NCI-H2081 treated with DMSO at 0.1 percent for 48 hours (cell line): ENCODE results near the gene ZNF407.
A peak's percentile ranks its signal among the peaks of the same experiment; 100 is the strongest.
"Not testable (repeated sequence)": the region's sequence is repeated elsewhere in the genome, so short reads cannot be mapped to it uniquely, and the experiment has no call there.

Experiments used
- DNase-seq: peaks from one replicate; lab custom pipeline; 2025; lab: John Stamatoyannopoulos, UW

The ZNF407 gene

DNA sequence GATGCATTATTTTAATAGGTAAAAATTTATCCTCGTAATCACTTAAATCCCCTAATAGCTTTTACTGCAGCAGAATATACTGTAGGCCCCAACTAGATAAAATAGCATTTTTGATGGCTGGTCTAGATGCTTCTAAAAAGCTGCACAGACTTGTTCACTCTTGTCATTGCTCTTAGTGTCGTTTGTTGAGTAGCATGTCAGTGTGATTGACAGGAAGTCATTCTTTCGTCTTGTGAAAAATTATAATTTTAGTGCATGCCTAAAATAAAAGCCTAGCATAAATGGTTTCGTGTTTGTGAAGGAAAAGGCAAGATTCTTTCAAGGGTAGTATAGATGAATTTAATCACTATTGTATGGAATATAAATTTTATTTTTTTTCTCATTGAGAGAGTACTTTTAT lies 336.3 kb downstream of the ZNF407 start:
- DNase-seq, result no peak

- DNase-seq, result no peak
Observed at GRCh38 chr18:74935434-74935833, 337.8 kb downstream of the ZNF407 start.

- DNase-seq, result no peak
Observed at GRCh38 chr18:74936343-74936742, 338.7 kb downstream of the ZNF407 start.

GRCh38 chr18:74937291-74937690 lies 339.6 kb downstream of the ZNF407 start:
- no peak for DNase-seq

DNA sequence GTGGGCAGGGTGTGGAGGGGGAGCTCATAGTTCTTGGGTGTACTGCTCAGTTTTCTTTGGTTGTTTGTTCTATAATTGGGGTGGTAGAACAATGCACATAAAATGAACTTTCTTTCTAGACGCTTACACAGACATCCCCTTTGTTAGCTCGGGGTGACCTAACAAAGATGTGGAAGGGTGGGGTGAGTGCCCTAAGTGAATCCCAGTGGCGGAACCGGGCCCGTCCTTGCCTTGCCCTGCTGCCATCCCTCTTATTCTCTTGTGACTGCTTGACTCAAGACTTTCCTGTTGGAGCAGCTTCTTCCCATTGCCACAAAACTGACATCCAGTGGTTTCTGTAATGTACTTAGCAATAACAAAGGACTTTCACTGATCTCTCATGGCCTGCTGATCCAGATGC lies 343.2 kb downstream of the ZNF407 start:
- no peak for DNase-seq

- DNase-seq, result no peak
Observed at GRCh38 chr18:74942319-74942910, 344.7 kb downstream of the ZNF407 start.

DNA sequence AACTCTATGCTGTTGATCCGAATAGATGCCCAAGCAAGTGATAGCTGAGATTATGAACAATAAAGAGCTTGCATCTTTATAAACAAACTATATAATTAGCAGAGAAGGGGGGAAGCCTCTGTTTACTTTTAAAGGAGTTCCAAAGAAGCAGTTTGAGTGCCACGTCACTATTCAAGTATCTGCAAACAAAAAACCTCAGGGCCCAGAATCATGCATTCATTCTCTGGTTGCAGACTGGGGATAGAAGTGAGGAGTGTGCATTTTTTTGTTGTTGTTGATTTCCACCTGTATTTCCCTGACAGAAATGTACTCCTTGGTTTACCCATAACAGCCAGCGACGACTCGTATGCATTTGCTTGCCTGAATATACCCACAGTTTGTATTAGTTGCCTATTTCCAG lies 347.0 kb downstream of the ZNF407 start:
- DNase-seq, result no peak

DNA sequence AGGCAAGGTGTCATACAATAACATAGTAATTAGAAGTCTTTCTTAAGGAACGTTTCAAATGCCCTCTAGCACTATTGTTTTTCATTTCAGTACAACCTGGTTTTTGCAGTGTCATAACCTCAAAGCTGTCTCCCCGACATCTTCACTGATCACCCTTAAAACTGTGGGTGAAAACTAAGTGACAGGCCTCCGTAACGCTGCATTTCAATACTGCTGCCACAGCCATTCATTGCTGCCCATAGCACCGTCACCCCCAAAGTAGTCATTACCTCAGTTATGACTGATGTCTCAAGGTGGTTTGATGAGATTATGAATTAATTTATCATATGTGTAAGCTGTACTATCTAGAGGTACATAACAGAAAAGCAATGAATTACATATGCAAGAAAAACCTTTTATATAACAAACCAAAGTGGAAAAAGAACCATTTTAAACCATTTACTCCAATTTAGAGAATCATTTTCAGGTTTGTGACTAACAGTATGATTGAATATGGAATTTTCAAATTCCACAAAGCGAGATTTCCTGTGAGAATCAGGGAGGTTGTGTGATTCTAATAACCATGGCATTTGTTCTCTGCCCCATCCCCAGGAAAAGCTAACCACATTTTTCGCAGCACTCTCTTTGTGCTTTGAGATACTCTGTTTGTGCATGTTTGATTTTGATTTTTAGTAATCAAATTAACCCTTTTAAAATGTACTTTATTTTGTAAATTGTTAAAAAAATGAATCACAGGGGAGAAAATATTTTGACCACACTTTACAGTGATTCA lies 348.3 kb downstream of the ZNF407 start:
- no peak for DNase-seq

DNA sequence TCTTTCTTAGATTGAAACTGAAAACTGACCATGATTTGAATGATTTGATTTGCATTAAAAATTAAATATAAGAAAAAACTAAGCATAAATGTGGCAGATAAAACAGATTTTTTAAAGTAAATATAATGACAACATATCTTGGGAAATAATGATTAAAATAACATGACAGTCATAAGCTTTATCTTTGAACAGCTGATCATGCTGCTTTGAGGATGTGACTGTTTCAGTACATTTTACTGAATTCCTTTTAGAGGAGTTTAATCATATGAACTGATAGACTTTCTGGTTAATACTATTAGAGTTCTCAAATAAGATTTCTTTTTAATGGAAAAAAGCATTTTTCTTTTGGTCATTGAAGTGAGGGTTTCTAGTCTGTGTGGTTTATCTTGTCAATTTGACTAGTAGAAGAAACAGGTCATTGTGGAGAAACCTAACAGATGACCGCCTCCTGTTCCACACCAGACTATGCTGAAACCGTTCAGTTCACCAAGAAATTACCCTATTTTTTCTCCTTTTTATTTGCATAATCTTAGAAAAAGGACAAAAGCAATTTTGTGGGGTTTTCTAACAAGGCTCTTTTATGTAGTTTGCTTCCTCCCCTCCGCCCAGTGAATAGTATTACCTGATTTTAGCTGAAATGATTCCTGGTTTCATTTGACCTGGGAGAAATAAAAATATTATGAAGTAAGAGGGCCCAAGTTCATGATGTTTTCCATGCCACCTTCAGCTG lies 349.1 kb downstream of the ZNF407 start:
- DNase-seq, result no peak

DNA sequence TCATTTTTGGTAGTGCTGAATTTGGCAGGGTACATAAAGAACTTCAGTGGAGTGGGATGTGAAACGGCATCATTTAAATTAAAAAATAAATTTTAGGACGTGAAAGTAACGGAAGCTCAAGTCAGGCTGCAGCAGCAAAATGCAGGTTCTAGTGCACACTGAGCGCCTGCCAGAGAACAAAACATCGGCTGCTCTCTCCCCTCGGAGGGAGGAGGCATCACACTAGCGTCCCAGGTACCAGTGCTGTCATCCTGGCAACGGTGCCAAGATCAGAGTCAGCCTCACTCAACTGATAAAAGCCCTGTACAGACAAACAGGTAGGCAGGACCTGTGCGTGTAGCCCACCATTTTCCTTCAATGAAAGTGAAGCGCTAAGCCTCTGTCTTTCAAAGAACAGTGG lies 349.7 kb downstream of the ZNF407 start:
- no peak for DNase-seq

DNA sequence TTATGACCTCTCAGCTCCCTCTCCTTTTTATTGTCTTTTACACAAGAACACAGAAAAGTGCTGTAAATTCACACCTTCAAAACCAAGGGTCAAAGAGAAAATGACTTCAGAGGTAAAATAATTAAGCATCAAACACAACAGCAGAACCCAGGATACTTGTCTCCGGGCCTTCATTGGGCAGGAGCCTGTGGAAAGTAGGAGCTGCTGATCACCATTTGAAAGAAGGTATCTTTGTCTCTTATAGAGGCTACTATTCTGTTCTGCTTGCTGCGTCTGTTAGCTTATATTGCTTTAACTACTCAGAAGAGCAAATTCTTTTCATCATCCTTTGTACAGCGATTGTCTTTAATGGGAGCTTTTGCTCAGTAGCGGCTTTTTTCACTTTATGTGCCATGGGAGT lies 350.2 kb downstream of the ZNF407 start:
- DNase-seq, result no peak

- no peak for DNase-seq
Observed at GRCh38 chr18:74949611-74950010, 351.9 kb downstream of the ZNF407 start.

GRCh38 chr18:74950479-74950878 lies 352.8 kb downstream of the ZNF407 start:
- DNase-seq, result no peak

GRCh38 chr18:74951165-74951760 lies 353.6 kb downstream of the ZNF407 start:
- DNase-seq, result no peak

- no peak for DNase-seq
Observed at GRCh38 chr18:74957588-74958224, 360.0 kb downstream of the ZNF407 start.

- DNase-seq, result no peak
Observed at GRCh38 chr18:74959216-74959615, 361.5 kb downstream of the ZNF407 start.

DNA sequence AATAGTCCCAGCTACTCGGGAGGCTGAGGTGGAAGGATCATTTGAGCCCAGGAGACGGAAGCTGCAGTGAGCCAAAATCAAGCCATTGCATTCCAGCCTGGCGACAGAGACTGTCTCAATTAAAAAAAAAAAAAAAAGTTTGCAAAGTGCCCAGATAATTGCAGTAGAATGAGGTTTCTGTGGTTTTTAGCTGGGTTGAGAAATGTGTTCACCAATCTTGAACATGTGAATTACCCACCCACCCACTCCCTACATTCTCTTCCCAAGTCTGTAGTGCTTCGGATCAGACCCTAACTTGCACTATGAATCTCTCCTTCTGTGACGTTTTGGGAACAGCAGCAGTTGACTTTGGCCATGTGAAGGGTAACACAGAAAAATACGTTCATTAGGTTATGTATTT lies 363.9 kb downstream of the ZNF407 start:
- no peak for DNase-seq

GRCh38 chr18:74963820-74964446 lies 366.3 kb downstream of the ZNF407 start:
- DNase-seq, result peak; percentile 37

DNA sequence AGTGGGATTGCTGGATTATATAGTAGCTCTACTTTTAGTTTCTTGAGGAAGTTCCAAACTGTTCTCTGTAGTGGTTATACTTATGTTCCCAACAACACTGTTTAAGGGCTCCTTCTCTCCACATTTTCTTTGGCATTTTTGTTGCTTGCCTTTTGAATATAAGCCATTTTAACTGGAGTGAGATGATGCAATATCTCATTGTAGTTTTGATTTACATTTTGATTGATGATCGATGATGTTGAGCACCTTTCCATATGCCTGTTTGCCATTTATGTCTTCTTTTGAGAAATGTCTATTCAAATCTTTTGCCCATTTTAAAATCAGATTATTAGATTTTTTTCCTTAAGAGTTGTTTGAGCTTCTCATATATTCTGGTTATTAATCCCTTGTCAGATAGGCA lies 368.0 kb downstream of the ZNF407 start:
- DNase-seq, result no peak

DNA sequence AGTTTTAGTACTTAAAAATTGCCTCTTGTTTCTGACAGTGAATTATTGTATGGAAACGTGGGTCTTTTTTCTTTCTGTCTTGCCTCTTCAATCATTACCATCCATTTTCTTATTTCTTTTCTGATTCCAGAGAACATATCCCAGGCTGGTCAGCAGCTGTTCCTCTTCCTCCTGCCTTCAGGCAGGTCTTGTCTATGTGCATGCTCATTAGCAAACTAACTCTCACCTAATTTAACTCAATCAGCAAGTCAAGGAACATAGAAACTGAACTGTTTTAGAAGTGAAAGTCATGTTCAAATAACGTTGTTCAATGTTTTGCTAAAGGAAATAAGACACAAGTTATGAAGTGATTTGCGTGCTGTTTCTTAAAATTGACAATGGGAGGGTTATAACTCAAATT lies 369.8 kb downstream of the ZNF407 start:
- DNase-seq, result no peak

GRCh38 chr18:74967979-74968378 lies 370.3 kb downstream of the ZNF407 start:
- no peak for DNase-seq

DNA sequence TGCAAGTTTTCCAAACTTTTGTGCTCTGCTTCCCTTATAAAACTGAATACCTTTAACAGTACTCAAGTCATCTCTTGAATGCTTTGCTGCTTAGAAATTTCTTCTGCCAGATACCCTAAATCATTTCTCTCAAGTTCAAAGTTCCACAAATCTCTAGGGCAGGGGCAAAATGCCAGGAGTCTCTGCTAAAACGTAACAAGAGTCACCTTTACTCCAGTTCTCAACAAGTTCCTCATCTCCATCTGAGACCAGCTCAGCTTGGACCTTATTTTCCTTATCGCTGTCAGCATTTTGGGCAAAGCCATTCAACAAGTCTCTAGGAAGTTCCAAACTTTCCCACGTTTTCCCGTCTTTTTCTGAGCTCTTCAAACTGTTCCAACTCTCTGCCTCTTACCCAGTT lies 373.7 kb downstream of the ZNF407 start:
- not testable (repeated sequence) for DNase-seq
